H1 (cell line): Measurements from ENCODE around the gene PRDX2. TPM values are rescaled to one million over a fixed set of nuclear protein-coding genes. Genes with fewer than 3 reads are reported as not detected.

ENCODE experiments used
- CTCF ChIA-PET: fragments of 300-600 bp; sonication (Branson Sonifier 250); formaldehyde crosslinking; loops from one replicate; lab custom pipeline; 2021; ENCODE audit not compliant: partially characterized antibody; lab: Charles Lee
- POLR2A ChIA-PET: fragments of 300-600 bp; sonication (Branson Sonifier 250); formaldehyde crosslinking; loops from one replicate; lab custom pipeline; 2021; ENCODE audit warnings: inconsistent platforms; ENCODE audit not compliant: partially characterized antibody; lab: Charles Lee
- DNase-seq, 2 experiments: peaks; one replicate each; pipeline versions ENCODE4 v3.0.0 to v3.0.0-alpha.2; 2010 to 2022; ENCODE audit warnings: low spot score in 2 of 2, low read depth in 1 of 2, mixed read lengths in 1 of 2
- FAIRE-seq: peaks from 2 replicates; lab custom pipeline; 2011; peaks lifted over from hg19 to GRCh38; lab: Jason Lieb, UNC
- H2AFZ ChIP-seq: 2 replicates; pipeline ENCODE4 v1.8.1; 2012; ENCODE audit warnings: low read length, inconsistent platforms
- H2AK5ac ChIP-seq: 2 replicates; pipeline ENCODE4 v1.6.1; 2013; ENCODE audit warnings: low read depth, low read length
- H2BK120ac ChIP-seq: replicated peaks from 2 replicates; pipeline ENCODE3; 2013; ENCODE audit warnings: low read depth, low read length, inconsistent platforms
- H2BK12ac ChIP-seq: 2 replicates; pipeline ENCODE4 v1.6.1; 2013; ENCODE audit warnings: low read depth, low read length
- H2BK15ac ChIP-seq: 2 replicates; pipeline ENCODE4 v1.6.1; 2013; ENCODE audit warnings: low read length
- H2BK20ac ChIP-seq: 2 replicates; pipeline ENCODE4 v1.6.1; 2013; ENCODE audit warnings: low read length
- H2BK5ac ChIP-seq: 2 replicates; pipeline ENCODE4 v1.6.1; 2013; ENCODE audit warnings: low read depth, low read length
- H3K14ac ChIP-seq: 2 replicates; pipeline ENCODE4 v1.6.1; 2013; ENCODE audit warnings: inconsistent platforms; ENCODE audit not compliant: insufficient read length
- H3K18ac ChIP-seq: 2 replicates; pipeline ENCODE4 v1.6.1; 2013; ENCODE audit warnings: low read length; ENCODE audit errors: extremely low read depth
- H3K23ac ChIP-seq: 2 replicates; pipeline ENCODE4 v1.6.1; 2013; ENCODE audit warnings: inconsistent platforms; ENCODE audit not compliant: insufficient read length
- H3K23me2 ChIP-seq: 2 replicates; pipeline ENCODE4 v1.6.1; 2013; ENCODE audit warnings: low read depth, low read length
- H3K27ac ChIP-seq: 2 replicates; pipeline ENCODE4 v1.6.1; 2011; ENCODE audit warnings: low read depth, low read length, inconsistent platforms
- H3K27me3 ChIP-seq, 4 experiments: replicated peaks in 1 of 4; 1 replicate in 1 of 4; 2 replicates in 3 of 4; pipeline versions ENCODE4 v1.6.1 to v1.8.1; 2011 to 2013; ENCODE audit warnings: low read length in 3 of 4, mild to moderate bottlenecking in 3 of 4, inconsistent platforms in 2 of 4, mixed read lengths in 2 of 4, moderate library complexity in 1 of 4; ENCODE audit not compliant: control insufficient read depth in 3 of 4, insufficient read depth in 3 of 4; ENCODE audit errors: extremely low read depth in 1 of 4
- H3K36me3 ChIP-seq, 4 experiments: 2 replicates each; pipeline versions ENCODE4 v1.6.1 to v1.8.1; 2011 to 2013; ENCODE audit warnings: mild to moderate bottlenecking in 4 of 4, low read length in 3 of 4, moderate library complexity in 2 of 4, control low read depth in 1 of 4, inconsistent platforms in 1 of 4; ENCODE audit not compliant: insufficient read depth in 4 of 4, control insufficient read depth in 2 of 4
- H3K4ac ChIP-seq: replicated peaks from 2 replicates; pipeline ENCODE3; 2013; ENCODE audit warnings: low read length, low read depth, mixed read lengths, inconsistent platforms; ENCODE audit not compliant: insufficient read length
- H3K4me1 ChIP-seq, 4 experiments: replicated peaks in 1 of 4; 1 replicate in 1 of 4; 2 replicates in 3 of 4; pipeline versions ENCODE4 v1.6.1 to v1.8.1; 2011 to 2013; ENCODE audit warnings: low read length in 3 of 4, inconsistent platforms in 2 of 4, mixed read lengths in 1 of 4; ENCODE audit not compliant: insufficient read depth in 4 of 4, control insufficient read depth in 3 of 4
- H3K4me2 ChIP-seq, 2 experiments: 2 replicates each; pipeline versions ENCODE4 v1.6.1 to v1.8.1; 2011 to 2013; ENCODE audit warnings: low read depth in 2 of 2, low read length in 2 of 2, control low read depth in 1 of 2, inconsistent platforms in 1 of 2, mild to moderate bottlenecking in 1 of 2; ENCODE audit not compliant: insufficient read depth in 1 of 2
- H3K4me3 ChIP-seq, 4 experiments: fragments of 200-600, 300-600 bp in 1 of 4; sonication (generic), shearing (Covaris generic), sonication (Bioruptor Twin) in 1 of 4; 2 replicates each; pipeline versions ENCODE4 v1.5.1 to v1.8.1; 2011 to 2016; ENCODE audit warnings: low read length in 4 of 4, low read depth in 3 of 4, control low read depth in 2 of 4, inconsistent platforms in 2 of 4, mild to moderate bottlenecking in 2 of 4, mixed read lengths in 1 of 4, moderate library complexity in 1 of 4; ENCODE audit not compliant: insufficient read depth in 2 of 4; ENCODE audit errors: extremely low read depth in 1 of 4
- H3K56ac ChIP-seq: replicated peaks from 2 replicates; pipeline ENCODE3; 2013; ENCODE audit warnings: low read depth, mild to moderate bottlenecking, mixed read lengths, low read length, inconsistent platforms; ENCODE audit not compliant: insufficient read length
- H3K79me1 ChIP-seq: 2 replicates; pipeline ENCODE4 v1.6.1; 2013; ENCODE audit warnings: low read depth, low read length, control low read depth
- H3K79me2 ChIP-seq, 2 experiments: 2 replicates each; pipeline versions ENCODE4 v1.6.1 to v1.8.1; 2012 to 2013; ENCODE audit warnings: low read length in 2 of 2, mild to moderate bottlenecking in 2 of 2, inconsistent platforms in 1 of 2; ENCODE audit not compliant: insufficient read depth in 2 of 2, control insufficient read depth in 1 of 2
- H3K9ac ChIP-seq, 4 experiments: replicated peaks in 1 of 4; 1 replicate in 1 of 4; 2 replicates in 3 of 4; pipeline versions ENCODE4 v1.6.1 to v1.8.1; 2011 to 2013; ENCODE audit warnings: low read depth in 3 of 4, low read length in 3 of 4, control low read depth in 2 of 4, mild to moderate bottlenecking in 2 of 4, moderate library complexity in 2 of 4, inconsistent platforms in 1 of 4; ENCODE audit errors: extremely low read depth in 1 of 4
- H3K9me3 ChIP-seq, 2 experiments: 2 replicates each; pipeline versions ENCODE4 v1.6.1 to v1.8.1; 2012 to 2013; ENCODE audit warnings: mild to moderate bottlenecking in 2 of 2, moderate library complexity in 2 of 2, control low read depth in 1 of 2, inconsistent platforms in 1 of 2, low read depth in 1 of 2, low read length in 1 of 2, mixed read lengths in 1 of 2; ENCODE audit not compliant: insufficient read depth in 2 of 2
- H4K20me1 ChIP-seq, 2 experiments: replicated peaks in 1 of 2; 2 replicates each; pipeline versions ENCODE3 to v1.8.1; 2011 to 2013; ENCODE audit warnings: inconsistent platforms in 2 of 2, low read length in 2 of 2, mild to moderate bottlenecking in 1 of 2; ENCODE audit not compliant: insufficient read depth in 2 of 2, control insufficient read depth in 1 of 2
- H4K5ac ChIP-seq: 2 replicates; pipeline ENCODE4 v1.6.1; 2013; ENCODE audit warnings: low read length, low read depth, mixed read lengths, inconsistent platforms; ENCODE audit not compliant: insufficient read length
- H4K8ac ChIP-seq: 2 replicates; pipeline ENCODE4 v1.8.0; 2013; ENCODE audit warnings: mild to moderate bottlenecking, moderate library complexity, low read length, inconsistent platforms; ENCODE audit not compliant: insufficient read depth; ENCODE audit errors: extremely low read depth
- H4K91ac ChIP-seq: replicated peaks from 2 replicates; pipeline ENCODE3; 2013; ENCODE audit warnings: low read length, mixed read lengths, inconsistent platforms; ENCODE audit not compliant: insufficient read length
- TBP ChIP-seq: IDR thresholded peaks from 2 replicates; pipeline ENCODE4 v1.6.1; 2011; ENCODE audit warnings: low read depth, low read length, improper control_type of control experiment
- WGBS, 2 experiments: shearing (Covaris generic) in 1 of 2; methylation state at CpG; one replicate each; pipeline versions ENCODE4 v1.1.6 to v1.1.7; 2013 to 2015; ENCODE audit warnings: low lambda C conversion rate in 2 of 2, mixed read lengths in 2 of 2, inconsistent platforms in 1 of 2, low coverage in 1 of 2, missing lambda C conversion rate in 1 of 2; ENCODE audit not compliant: insufficient replicate concordance in 2 of 2, insufficient coverage in 1 of 2, insufficient read length in 1 of 2; ENCODE audit errors: extremely low coverage in 1 of 2, missing lambda C conversion rate in 1 of 2; 5-methylcytosine and 5-hydroxymethylcytosine counted together
- polyA plus RNA-seq, 7 experiments: library from polyadenylated mRNA; depleted of rRNA in 3 of 7; stranded (reverse) in 5 of 7; unstranded in 2 of 7; fragments of >200 nt in 5 of 7; fragments of 200-250 nt in 2 of 7; gene quantifications; 1 replicate in 5 of 7; 2 replicates in 1 of 7; 4 replicates in 1 of 7; pipeline versions ENCODE4 v1.2.1 to v1.2.3, GENCODE V29; 2011 to 2013; ENCODE audit warnings: missing spikeins in 2 of 7, mixed read lengths in 2 of 7
- total RNA-seq: library from RNA; stranded (reverse); fragmentation: NEBNext Ultra II Directional; extraction: Animal tissue kit (Norgen Biotek cat#: 25700); gene quantifications from 2 replicates; pipeline ENCODE4 v1.2.1, GENCODE V29; 2021

Gene PRDX2
- total and polyA plus RNA-seq, 2 of the 8 experiments (the other 6 are each of a cell fraction or from before 2014, with no cell fraction given) = 380 to 748 TPM

- no peak overlapping the region for H3K4me2 ChIP-seq
- no peaks in the 10 kb centered on the region for H3K9me3 ChIP-seq
- peaks cover 6 to 38% (median 18%) of the 10 kb centered on the region in 4 experiments; a peak in 6 of 8 replicates for H3K36me3 ChIP-seq
- H2BK12ac ChIP-seq = no peak overlapping the region
- H4K5ac ChIP-seq = no peak overlapping the region
- no peak overlapping the region for H3K4me3 ChIP-seq
- no peak overlapping the region for H2BK15ac ChIP-seq
- H3K9ac ChIP-seq = no peak overlapping the region
- H2BK5ac ChIP-seq = no peak overlapping the region
- no peaks in the 10 kb centered on the region for H3K4me1 ChIP-seq
- peaks cover 0 to 4% of the 10 kb centered on the region in 2 experiments for H4K20me1 ChIP-seq
- H4K91ac ChIP-seq = no peak overlapping the region
- H2AK5ac ChIP-seq = no peak overlapping the region
- no peaks in the 10 kb centered on the region for H3K27me3 ChIP-seq
- FAIRE-seq (no peak), DNase-seq (no peak)
- ChIA-PET POLR2A (interaction anchor here (0.5 to 1.9 kb wide), 8 partner anchors 9 to 121 kb away, joined by 3 to 7 read pairs (median 4); partner anchors contain the start of genes GET3, JUNB and RNASEH2A), CTCF (interaction anchor here (0.6 to 1.5 kb wide), 5 partner anchors 8 to 55 kb away, joined by 3 to 6 read pairs (median 3); partner anchors contain the start of gene RNASEH2A)
- 93% methylated on average over 6 of the region's 7 CpGs; no CpG with 5 or more reads in 1 of the 2 experiments for WGBS, 2 experiments
- no peak overlapping the region for H3K27ac ChIP-seq
- no peak overlapping the region for H3K23ac ChIP-seq
- H3K18ac ChIP-seq = no peak overlapping the region
- H3K4ac ChIP-seq = no peak overlapping the region
- TF ChIP-seq TBP = no peak
- no peak overlapping the region for H3K14ac ChIP-seq
- H2BK20ac ChIP-seq = no peak overlapping the region
- no peaks in the 10 kb centered on the region for H3K79me2 ChIP-seq
- H3K56ac ChIP-seq = no peak overlapping the region
- H4K8ac ChIP-seq = no peak overlapping the region
- H2AFZ ChIP-seq = no peak overlapping the region
- no peak overlapping the region for H2BK120ac ChIP-seq
- H3K23me2 ChIP-seq = no peaks in the 10 kb centered on the region
- no peaks in the 10 kb centered on the region for H3K79me1 ChIP-seq
These were observed 13.5 kb upstream of the PRDX2 start for GRCh38 chr19:12815088-12815487.
